Activated T-helper 17 cell treated with anti-CD3 and anti-CD28 coated beads, Interleukin-2, amount 50 U/mL, for 72 hours (primary cell): ENCODE measurements around the gene CHRDL2. TPM values are rescaled to one million over a fixed set of nuclear protein-coding genes. Genes with fewer than 3 reads are reported as not detected.
"Not testable (repeated sequence)": the region's sequence is repeated elsewhere in the genome, so short reads cannot be mapped to it uniquely, and the experiment has no call there.

Experiments
- ATAC-seq: fragments of 150-1000 bp; cut with Tn5 transposase; replicated peaks from 2 replicates; pipeline ENCODE4 v1.10.0; 2021; ENCODE audit warnings: mild to moderate bottlenecking, moderate library complexity
- H3K27ac Mint-ChIP-seq: one replicate; pipeline ENCODE4 v1.8.0; 2022; ENCODE audit warnings: mixed read lengths
- H3K27me3 Mint-ChIP-seq: one replicate; pipeline ENCODE4 v1.8.0; 2022; ENCODE audit warnings: mixed read lengths
- H3K36me3 Mint-ChIP-seq: one replicate; pipeline ENCODE4 v1.8.0; 2022; ENCODE audit warnings: low read depth, mild to moderate bottlenecking, mixed read lengths
- H3K4me1 Mint-ChIP-seq: one replicate; pipeline ENCODE4 v1.8.0; 2022; ENCODE audit warnings: mixed read lengths
- H3K4me3 Mint-ChIP-seq: one replicate; pipeline ENCODE4 v1.8.0; 2022; ENCODE audit warnings: mild to moderate bottlenecking, mixed read lengths
- H3K9me3 Mint-ChIP-seq: one replicate; pipeline ENCODE4 v1.8.0; 2022; ENCODE audit warnings: mixed read lengths
- total RNA-seq, 2 donors: library from RNA; stranded (reverse); gene quantifications; one replicate each; pipeline ENCODE4 v1.2.3, GENCODE V29; 2022

Gene CHRDL2
- total RNA-seq, 2 donors from 2014 or later, result not detected

DNA sequence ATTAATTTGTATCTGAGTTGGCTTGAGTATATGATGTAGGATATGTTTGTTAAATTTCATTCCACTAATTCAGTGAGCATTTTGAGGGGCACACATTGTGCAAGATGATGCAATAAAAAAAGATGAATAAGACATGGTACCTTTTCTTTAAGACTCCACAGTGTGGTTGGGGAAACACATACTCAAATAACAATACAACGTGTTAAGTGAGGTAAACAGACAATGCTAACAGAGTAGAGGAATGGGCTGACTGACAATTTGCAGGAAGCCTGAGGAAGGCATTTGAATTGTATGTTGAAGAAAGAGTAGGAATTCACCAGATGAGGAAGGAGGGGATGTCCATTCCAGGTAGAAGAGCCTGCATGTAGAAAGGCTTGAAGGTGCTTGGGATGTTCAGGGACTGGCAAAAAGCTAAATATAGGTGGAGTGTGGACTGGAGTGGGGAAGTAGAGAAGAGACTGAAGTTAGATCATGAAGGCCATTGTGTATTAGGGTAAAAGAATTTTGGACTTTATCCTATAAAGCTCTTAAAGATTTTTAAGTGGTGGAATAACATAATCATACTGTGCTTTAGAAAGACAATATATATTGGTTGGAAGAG lies 24.3 kb upstream of the CHRDL2 start:
- H3K27ac Mint-ChIP-seq, result peak overlapping the region; percentile 9
- H3K4me1 Mint-ChIP-seq, result peaks cover 34% of the 10 kb centered on the region
- no peaks in the 10 kb centered on the region for H3K27me3 Mint-ChIP-seq
- peaks cover 5% of the 10 kb centered on the region for H3K9me3 Mint-ChIP-seq
- H3K4me3 Mint-ChIP-seq, result peak overlapping the region; percentile 19
- ATAC-seq, result peak; percentile 51
- peaks cover 5% of the 10 kb centered on the region for H3K36me3 Mint-ChIP-seq

DNA sequence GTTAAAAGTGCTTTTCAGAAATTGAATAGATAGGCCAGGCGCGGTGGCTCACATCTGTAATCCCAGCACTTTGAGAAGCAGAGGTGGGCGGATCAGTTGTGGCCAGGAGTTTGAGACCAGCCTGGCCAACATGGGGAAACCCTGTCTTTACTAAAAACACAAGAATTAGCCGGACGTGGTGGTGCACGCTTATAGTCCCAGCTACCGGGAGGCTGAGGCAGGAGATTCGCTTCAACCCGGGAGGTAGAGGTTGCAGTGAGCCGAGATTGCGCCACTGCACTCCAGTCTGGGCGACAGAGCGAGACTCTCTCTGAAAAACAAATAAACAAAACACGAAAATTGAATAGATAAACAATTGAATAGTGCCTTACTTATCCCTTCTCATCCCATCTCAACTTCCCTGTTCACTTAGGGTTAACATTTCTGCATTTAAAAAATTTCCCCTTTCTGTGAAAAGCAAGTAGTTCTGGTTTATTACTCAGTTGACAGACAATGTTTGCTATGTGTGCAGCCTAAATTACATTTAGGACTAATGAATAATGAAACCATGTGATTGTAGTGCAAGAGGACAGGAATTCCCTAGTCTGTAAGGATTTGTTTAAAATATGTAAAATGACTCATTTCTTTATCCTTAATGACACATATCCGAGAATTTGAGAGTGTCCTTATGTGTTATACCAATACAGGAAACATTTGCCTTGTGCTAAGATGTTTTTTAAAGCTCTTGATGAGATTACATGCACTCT lies 23.5 kb upstream of the CHRDL2 start:
- peak overlapping the region; percentile 19 for H3K4me3 Mint-ChIP-seq
- H3K9me3 Mint-ChIP-seq, result peaks cover 5% of the 10 kb centered on the region
- ATAC-seq, result peak; percentile 94
- H3K36me3 Mint-ChIP-seq, result peaks cover 7% of the 10 kb centered on the region
- H3K4me1 Mint-ChIP-seq, result peaks cover 36% of the 10 kb centered on the region
- H3K27ac Mint-ChIP-seq, result peak overlapping the region; percentile 9
- no peaks in the 10 kb centered on the region for H3K27me3 Mint-ChIP-seq

DNA sequence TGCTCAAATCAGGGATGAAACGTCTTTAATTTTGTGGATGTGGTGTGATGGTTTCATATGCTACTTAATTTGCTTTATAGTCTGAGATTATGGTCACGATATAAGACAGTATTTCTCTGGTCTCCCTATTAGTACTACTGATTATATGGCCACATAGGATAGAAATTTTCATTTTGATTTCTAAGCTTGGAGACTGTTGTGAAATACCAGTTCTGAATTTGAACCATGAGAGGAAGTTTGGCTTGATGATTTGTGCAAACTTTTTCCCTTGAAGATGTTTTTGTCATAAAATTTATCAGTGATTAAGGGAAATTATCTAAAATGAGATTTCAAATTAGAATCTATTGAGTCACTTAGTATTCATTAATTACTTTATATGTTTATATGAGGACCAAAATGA lies 20.1 kb upstream of the CHRDL2 start:
- no peak overlapping the region for H3K27ac Mint-ChIP-seq
- H3K27me3 Mint-ChIP-seq, result no peaks in the 10 kb centered on the region
- H3K9me3 Mint-ChIP-seq, result peaks cover under 1% of the 10 kb centered on the region
- peaks cover 45% of the 10 kb centered on the region for H3K4me1 Mint-ChIP-seq
- no peak for ATAC-seq
- peaks cover 11% of the 10 kb centered on the region for H3K36me3 Mint-ChIP-seq
- peak overlapping the region; percentile 50 for H3K4me3 Mint-ChIP-seq

DNA sequence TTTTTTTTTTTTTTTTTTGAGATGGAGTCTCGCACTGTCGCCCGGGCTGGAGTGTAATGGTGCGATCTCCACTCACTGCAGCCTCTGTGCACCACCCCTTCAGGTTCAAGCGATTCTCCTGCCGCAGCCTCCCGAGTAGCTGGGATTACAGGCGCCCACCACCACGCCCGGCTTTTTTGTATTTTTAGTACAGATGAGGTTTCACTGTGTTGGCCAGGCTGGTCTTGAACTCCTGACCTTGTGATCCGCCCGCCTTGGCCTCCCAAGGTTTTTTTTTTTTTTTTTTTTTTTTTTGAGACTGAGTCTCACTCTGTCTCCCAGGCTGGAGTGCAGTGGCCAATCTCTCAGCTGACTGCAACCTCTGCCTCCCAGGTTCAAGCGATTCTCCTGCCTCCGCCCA lies 19.4 kb upstream of the CHRDL2 start:
- not testable (repeated sequence) for H3K9me3 Mint-ChIP-seq, ATAC-seq, H3K27ac Mint-ChIP-seq, H3K27me3 Mint-ChIP-seq
- Mint-ChIP-seq H3K4me3 (peak overlapping the region; percentile 92), H3K36me3 (peaks cover 11% of the 10 kb centered on the region), H3K4me1 (peaks cover 41% of the 10 kb centered on the region)

DNA sequence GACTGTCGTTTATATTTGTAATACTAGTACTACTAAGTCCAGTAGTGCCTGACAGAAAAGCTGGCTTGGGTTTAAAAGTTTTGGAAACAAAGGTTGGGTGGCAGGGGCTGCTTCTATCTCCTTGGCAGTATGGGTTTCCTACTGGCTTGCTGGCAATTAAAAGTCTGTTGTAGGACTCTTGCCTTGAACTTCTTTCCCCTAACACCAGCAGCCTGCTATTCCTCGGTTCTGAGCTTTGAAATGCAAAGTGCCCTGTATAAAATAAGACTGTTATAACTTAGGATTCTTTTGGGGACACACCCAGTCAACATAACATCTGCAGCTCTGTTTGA lies 18.7 kb upstream of the CHRDL2 start:
- peak overlapping the region; percentile 88 for H3K27ac Mint-ChIP-seq
- no peak for ATAC-seq

DNA sequence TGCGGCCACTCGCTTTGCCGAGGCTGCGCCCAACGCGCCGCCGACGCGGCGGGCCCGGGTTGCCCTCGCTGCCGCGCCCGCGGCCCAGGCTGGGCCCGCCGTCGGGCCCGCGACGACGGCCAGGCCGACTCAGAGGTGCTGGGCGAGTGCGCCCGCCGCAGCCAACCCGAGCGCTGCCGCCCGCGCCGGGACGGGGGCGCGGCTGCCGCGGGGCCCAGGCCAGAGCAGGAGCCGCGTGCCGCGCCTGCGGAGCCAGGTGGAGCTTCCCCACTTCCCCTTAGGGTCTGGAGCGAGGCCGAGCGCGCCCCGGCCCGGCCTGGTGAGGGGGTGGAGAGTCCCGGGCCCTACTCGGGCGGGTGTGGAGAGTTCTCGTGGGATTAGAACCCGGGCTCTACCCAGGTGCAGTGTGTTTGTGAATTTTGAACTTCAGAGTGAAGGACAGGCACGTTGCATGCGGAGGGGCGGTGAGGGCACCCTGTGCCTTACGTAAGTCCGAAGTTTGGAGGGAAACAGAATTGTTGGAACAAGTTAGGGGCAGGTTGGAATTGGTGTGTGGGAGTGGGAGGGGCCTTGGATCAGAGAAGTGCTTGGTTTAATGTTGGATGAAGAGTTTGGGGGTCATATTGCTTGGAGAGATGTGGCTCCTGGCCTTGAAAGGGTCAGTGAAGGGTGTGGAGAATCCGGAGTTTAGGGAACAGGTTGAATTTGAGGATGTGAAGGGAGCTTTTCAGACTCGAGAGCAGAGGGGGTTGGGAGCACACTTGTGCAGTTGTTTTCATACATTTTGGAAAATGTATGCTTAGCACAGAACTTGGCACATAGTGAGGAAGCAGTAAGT lies 18.1 kb upstream of the CHRDL2 start:
- Mint-ChIP-seq H3K4me3 (peak overlapping the region; percentile 92), H3K27me3 (no peaks in the 10 kb centered on the region), H3K9me3 (no peaks in the 10 kb centered on the region), H3K27ac (peak overlapping the region; percentile 88), H3K36me3 (peaks cover 11% of the 10 kb centered on the region), H3K4me1 (peaks cover 30% of the 10 kb centered on the region)
- peak; percentile 73 for ATAC-seq

More for the DNA sequence above, 18.7 kb upstream of the CHRDL2 start:
- peak overlapping the region; percentile 92 for H3K4me3 Mint-ChIP-seq
- H3K9me3 Mint-ChIP-seq, result no peaks in the 10 kb centered on the region
- peaks cover 11% of the 10 kb centered on the region for H3K36me3 Mint-ChIP-seq
- H3K27me3 Mint-ChIP-seq, result no peaks in the 10 kb centered on the region
- H3K4me1 Mint-ChIP-seq, result peaks cover 34% of the 10 kb centered on the region

DNA sequence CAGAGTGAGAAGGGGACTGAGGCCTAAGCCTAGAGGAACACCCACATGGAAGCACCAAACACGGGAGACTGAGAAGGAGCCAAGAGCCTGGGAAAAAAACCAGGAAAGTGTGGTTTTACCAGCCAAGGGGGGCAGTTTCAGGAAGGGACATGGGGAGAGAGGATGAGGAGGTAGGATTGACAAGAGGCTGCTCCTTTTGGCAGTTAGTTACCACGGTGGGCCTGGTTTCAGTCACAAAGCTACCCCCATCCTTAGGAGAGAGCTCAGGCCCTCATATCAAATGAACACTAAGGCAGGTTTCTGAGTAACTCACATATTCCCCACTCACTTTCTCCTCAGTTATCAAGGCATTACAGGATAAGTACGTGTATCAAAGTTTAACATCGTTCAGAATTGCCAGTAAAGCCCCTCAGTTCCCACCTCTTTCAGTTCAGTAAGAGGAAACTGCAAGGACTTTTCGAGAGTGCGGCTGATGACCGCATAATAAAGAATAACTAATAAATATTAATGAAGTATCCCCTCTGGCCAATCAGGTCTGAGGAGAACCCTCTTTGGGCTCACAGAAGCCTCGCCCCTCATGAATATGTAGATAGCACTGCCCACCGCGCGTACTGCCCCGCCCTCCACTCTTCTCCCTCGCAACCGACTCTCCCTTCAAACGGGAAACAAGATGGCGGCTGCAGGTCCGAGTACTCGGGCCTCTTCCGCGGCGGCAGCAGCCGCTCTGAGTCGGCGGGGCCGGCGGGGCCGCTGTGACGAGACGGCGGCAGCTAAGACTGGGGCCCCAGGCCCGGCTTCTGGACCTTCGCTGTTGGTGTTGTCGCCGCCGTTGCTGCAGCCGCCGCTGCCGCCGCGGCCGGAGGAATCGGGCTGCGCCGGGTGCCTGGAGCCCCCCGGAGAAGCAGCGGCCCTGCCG lies 17.2 kb upstream of the CHRDL2 start, which contains the start of gene RNF169:
TSS of gene RNF169 (plus strand) at position 639 of the 916 bp plus-strand sequence. CDS start at position 671, 32 bp downstream.
- Mint-ChIP-seq H3K4me3 (peak within 1 kb of the TSS; percentile 92), H3K9me3 (no peaks in the 10 kb centered on the region), H3K27ac (peak within 1 kb of the TSS; percentile 88), H3K27me3 (no peaks in the 10 kb centered on the region), H3K36me3 (peaks cover 11% of the 10 kb centered on the region), H3K4me1 (peaks cover 23% of the 10 kb centered on the region)
- ATAC-seq, result peak; percentile 99

DNA sequence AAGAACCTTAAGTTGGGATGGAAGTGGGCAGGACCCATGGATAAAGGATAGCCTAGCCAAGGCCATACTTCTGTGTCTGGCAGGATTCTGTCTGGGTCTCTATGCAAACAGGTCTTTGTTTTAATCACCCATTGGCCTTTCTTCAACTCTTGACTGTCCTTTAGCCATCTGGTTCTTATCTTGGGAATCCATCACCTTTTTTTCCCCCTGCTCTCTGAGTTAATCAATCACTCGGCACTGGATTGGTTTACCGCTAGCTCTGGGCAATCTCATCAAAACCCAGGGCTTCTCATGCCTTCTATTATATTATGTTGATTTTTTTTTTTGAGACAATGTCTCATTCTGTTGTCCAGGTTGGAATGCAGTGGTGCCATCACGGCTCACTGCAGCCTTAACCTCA lies 15.6 kb upstream of the CHRDL2 start:
- H3K27ac Mint-ChIP-seq, result peak overlapping the region; percentile 65
- no peak overlapping the region for H3K4me3 Mint-ChIP-seq
- ATAC-seq, result no peak
- peaks cover 18% of the 10 kb centered on the region for H3K4me1 Mint-ChIP-seq
- no peaks in the 10 kb centered on the region for H3K27me3 Mint-ChIP-seq
- no peaks in the 10 kb centered on the region for H3K9me3 Mint-ChIP-seq
- H3K36me3 Mint-ChIP-seq, result peaks cover 11% of the 10 kb centered on the region

DNA sequence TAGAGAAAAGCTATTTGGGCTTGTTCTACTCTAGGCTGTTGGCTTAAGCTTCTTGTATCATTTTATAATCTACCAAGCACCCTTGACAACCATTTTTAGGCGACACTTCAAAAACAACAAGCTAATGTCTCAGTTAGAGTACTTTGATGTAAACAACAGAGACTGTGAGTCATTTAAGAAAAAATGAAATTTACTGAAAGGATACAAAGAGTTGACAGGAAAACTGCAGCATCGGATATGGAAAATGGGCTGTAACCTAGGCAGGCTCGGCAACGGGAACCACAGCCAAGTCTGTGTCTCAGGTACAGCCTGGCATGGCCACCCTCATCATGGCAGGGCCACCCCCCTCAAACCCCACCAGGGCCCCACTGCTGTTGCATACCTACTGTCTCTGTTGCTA lies 13.1 kb upstream of the CHRDL2 start:
- Mint-ChIP-seq H3K36me3 (no peaks in the 10 kb centered on the region), H3K9me3 (no peaks in the 10 kb centered on the region), H3K27ac (no peak overlapping the region), H3K27me3 (peaks cover under 1% of the 10 kb centered on the region), H3K4me3 (no peak overlapping the region), H3K4me1 (peaks cover 15% of the 10 kb centered on the region)
- no peak for ATAC-seq

DNA sequence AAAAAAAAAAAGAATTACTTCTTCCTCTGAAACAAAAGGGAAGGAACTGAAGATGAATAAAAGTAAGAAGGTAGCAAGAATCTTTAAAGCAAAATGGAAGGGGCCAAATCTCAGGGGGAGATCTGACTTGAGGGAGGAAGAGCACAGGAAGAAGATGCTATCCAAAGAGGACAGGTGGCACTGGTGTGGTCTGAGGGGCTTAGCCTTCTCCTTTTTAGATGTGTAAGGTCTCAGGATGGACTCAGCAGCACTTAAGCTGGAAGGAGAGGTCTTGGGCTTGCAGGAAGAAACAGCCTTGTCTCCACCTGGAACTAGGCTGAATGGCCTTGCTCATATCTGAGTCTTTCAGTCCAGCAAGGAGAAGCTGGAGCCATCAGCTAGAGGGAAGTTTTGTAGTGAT lies 12.4 kb upstream of the CHRDL2 start:
- Mint-ChIP-seq H3K9me3 (no peaks in the 10 kb centered on the region), H3K4me3 (no peak overlapping the region), H3K4me1 (peaks cover 17% of the 10 kb centered on the region), H3K27ac (no peak overlapping the region), H3K36me3 (no peaks in the 10 kb centered on the region), H3K27me3 (peaks cover 6% of the 10 kb centered on the region)
- no peak for ATAC-seq

DNA sequence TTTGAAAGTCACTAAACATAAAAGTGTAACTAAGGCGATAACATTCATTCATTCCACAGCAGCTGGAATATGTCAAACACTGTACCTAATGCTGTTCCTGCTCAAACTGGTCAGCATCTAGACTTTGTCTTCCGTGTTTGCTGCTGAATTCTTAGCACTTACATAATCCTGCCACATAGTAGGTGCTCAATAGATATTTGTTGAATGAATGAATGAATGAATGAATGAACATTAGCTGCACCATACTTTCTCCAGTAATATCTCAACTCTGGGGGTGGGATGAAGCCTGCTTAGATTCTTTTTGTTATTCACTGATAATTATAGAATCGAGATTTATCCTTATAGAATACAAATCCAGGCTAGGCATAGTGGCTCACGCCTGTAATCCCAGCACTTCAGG lies 10.8 kb upstream of the CHRDL2 start:
- Mint-ChIP-seq H3K27me3 (peaks cover 12% of the 10 kb centered on the region), H3K4me3 (no peak overlapping the region), H3K36me3 (no peaks in the 10 kb centered on the region), H3K4me1 (peaks cover 8% of the 10 kb centered on the region), H3K27ac (no peak overlapping the region), H3K9me3 (no peaks in the 10 kb centered on the region)
- ATAC-seq, result no peak

DNA sequence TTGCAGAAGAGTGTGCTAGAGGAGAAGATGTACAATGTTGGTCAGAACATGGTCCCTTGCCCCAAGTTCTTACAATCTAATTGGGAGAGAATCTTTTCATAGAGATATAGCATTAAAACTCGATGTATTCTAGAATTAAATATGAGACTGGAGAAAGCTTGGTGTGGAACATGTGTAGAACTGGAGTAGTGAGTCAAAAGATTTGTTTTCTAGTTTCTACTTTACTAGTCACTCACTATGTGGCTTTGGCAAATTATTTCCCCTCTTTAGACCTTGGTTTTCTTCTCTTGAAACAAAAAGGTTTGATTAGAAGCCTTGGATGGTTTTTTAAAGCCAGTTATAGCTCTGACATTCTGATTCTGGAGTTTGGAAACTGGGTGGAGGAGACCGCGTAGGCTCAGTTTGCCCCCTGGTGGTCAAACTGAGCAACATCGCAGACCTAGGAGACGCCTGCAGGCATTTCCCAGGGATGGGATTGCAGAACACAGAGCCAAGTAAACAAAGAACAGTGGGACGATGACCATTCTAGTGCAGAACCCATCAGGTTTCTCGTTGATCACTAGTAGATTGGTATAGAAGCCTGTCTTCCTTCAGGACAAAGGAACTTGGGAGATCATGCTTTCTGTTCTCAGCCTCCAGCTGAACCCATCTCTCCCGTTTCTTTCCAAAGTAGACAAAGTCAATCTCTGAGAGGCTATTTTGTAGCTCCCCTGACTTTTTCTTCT lies 8.5 kb upstream of the CHRDL2 start:
- no peaks in the 10 kb centered on the region for H3K36me3 Mint-ChIP-seq
- H3K27ac Mint-ChIP-seq, result no peak overlapping the region
- no peak overlapping the region for H3K4me3 Mint-ChIP-seq
- peaks cover 26% of the 10 kb centered on the region for H3K27me3 Mint-ChIP-seq
- H3K9me3 Mint-ChIP-seq, result no peaks in the 10 kb centered on the region
- peak; percentile 86 for ATAC-seq
- H3K4me1 Mint-ChIP-seq, result peaks cover 8% of the 10 kb centered on the region

DNA sequence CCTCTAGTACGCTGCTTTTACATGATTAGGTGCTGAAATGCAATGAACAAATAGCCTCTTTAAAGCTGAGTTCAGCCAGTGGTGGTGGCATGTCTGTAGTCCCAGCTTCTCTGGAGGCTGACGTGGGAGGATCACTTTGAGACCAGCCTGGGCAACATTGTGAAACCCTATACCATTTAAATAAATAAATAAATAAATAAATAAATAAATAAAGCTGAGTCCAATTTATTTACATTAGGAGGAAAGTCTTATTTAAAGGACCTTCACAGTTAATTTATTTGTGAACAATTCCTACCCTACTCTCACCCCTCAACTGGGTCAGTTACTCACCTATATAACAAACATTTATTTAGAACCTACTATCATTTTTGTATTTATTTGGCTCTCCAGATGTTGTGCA lies 4.8 kb upstream of the CHRDL2 start:
- Mint-ChIP-seq H3K9me3 (no peaks in the 10 kb centered on the region), H3K27me3 (peaks cover 50% of the 10 kb centered on the region), H3K27ac (no peak overlapping the region)

More for the DNA sequence above, 4.8 kb upstream of the CHRDL2 start:
- Mint-ChIP-seq H3K36me3 (no peaks in the 10 kb centered on the region), H3K4me3 (no peak overlapping the region), H3K4me1 (peaks cover 11% of the 10 kb centered on the region)
- no peak for ATAC-seq
